ENCODE data around the gene STEAP1B. TPM values are rescaled to one million over a fixed set of nuclear protein-coding genes. Genes with fewer than 3 reads are reported as not detected.

Gene STEAP1B
- total and polyA plus RNA-seq, 2 of the 4 experiments (the other 2 are of a cell fraction): 7.9 to 13.8 TPM

DNA sequence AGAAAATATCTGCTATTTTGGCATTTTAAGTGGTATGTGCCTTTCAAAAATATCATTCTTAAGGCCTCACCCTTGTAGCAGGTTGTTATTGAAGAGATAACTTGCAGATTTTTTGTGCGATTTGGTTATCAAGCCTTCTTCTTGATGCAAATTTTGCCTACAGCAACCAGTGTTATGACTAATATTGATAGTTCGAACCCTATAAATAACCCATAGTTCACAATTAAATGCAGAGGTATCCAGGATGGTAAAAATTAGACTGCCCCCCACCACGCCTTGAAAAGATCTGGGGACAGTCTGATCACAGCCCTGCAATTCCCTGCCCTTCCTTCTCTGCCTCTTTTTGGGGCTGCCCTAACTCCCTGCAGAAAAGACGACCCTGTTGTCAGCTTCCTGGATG, 114.7 kb downstream of the STEAP1B start:
- no peaks in the 10 kb centered on the region for H3K9me3 ChIP-seq (ENCODE audit: control insufficient read depth, insufficient read depth, low read length)
- no peak for ATAC-seq (ENCODE audit: low read depth)
- no peak overlapping the region for H3K27ac ChIP-seq (ENCODE audit: insufficient read depth, low read length)
- DNase-seq: no peak
- H2BK20ac ChIP-seq (ENCODE audit: low read depth, low read length): no peak overlapping the region
- intact Hi-C loops (cut with micrococcal nuclease) (no loop called here), in situ Hi-C loops (cut with MboI; ENCODE audit: low sequenced_read_pairs) (no loop called here), dilution Hi-C loops (cut with HindIII; ENCODE audit: low sequenced_read_pairs, unreplicated experiment) (no loop called here)
- ChIA-PET POLR2A (ENCODE audit: unreplicated experiment) (no interaction called here), CTCF (no interaction called here)
- no peak overlapping the region for H3K4ac ChIP-seq (ENCODE audit: low read depth, low read length)
- no peaks in the 10 kb centered on the region for H3K4me1 ChIP-seq (ENCODE audit: control insufficient read depth, insufficient read depth, low read length)
- H4K8ac ChIP-seq (ENCODE audit: low read depth in 2 of 2, low read length in 2 of 2): no peak overlapping the region
- no peak overlapping the region for H3K23ac ChIP-seq (ENCODE audit: low read depth, low read length)
- H3K36me3 ChIP-seq (ENCODE audit: control insufficient read depth, insufficient read depth, low read length): no peaks in the 10 kb centered on the region
- H3K4me3 ChIP-seq (ENCODE audit: insufficient read depth, low read depth, low read length): no peak overlapping the region
- H3K56ac ChIP-seq (ENCODE audit: extremely low read depth, insufficient read depth, low read length): no peak overlapping the region
- H2BK5ac ChIP-seq (ENCODE audit: low read depth, low read length, poor library complexity, severe bottlenecking): no peak overlapping the region
- no peaks in the 10 kb centered on the region for H3K79me1 ChIP-seq (ENCODE audit: low read depth in 1 of 2, low read length in 2 of 2)
- WGBS, 2 experiments (ENCODE audit: extremely low coverage in 2 of 2, insufficient read length in 1 of 2): no CpG with 5 or more reads among the region's 4 CpGs
- no peak overlapping the region for H2BK120ac ChIP-seq (ENCODE audit: low read depth, low read length)
- no peak overlapping the region for H2AK5ac ChIP-seq (ENCODE audit: low read depth, low read length)
- no peaks in the 10 kb centered on the region for H4K20me1 ChIP-seq (ENCODE audit: insufficient read depth, low read length)
- H3K14ac ChIP-seq (replicated peaks; ENCODE audit: low read depth, low read length): no peak overlapping the region
- H3K18ac ChIP-seq (ENCODE audit: low read depth, low read length): no peak overlapping the region
- H4K91ac ChIP-seq (ENCODE audit: insufficient read depth, low read depth, low read length): no peak overlapping the region
- no peaks in the 10 kb centered on the region for H3K27me3 ChIP-seq (ENCODE audit: control insufficient read depth, insufficient read depth, low read length)
- no peak overlapping the region for H2AK9ac ChIP-seq (replicated peaks; ENCODE audit: low read depth, low read length, poor library complexity)
- no peaks in the 10 kb centered on the region for H3K9me1 ChIP-seq (ENCODE audit: insufficient read depth, low read length)
- BruUV-seq (replicated peaks): no TSS peak
- no peak overlapping the region for H2BK15ac ChIP-seq (ENCODE audit: low read depth, low read length)
- H3K4me2 ChIP-seq (ENCODE audit: low read depth, low read length): no peak overlapping the region
- TF ChIP-seq SMC3 (IDR thresholded peaks at IDR 0.05; ENCODE audit: low read depth, low read length) (no peak), POLR2A (IDR thresholded peaks at IDR 0.05; ENCODE audit: low read depth, low read length) (no peak), CHD1 (IDR thresholded peaks at IDR 0.05; ENCODE audit: low read depth, low read length) (no peak), RFX5 (IDR thresholded peaks at IDR 0.05; ENCODE audit: low read depth, low read length) (no peak)
- TF ChIP-seq, protein P1, sequence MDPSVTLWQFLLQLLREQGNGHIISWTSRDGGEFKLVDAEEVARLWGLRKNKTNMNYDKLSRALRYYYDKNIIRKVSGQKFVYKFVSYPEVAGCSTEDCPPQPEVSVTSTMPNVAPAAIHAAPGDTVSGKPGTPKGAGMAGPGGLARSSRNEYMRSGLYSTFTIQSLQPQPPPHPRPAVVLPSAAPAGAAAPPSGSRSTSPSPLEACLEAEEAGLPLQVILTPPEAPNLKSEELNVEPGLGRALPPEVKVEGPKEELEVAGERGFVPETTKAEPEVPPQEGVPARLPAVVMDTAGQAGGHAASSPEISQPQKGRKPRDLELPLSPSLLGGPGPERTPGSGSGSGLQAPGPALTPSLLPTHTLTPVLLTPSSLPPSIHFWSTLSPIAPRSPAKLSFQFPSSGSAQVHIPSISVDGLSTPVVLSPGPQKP (IDR thresholded peaks at IDR 0.05; ENCODE audit: borderline replicate concordance, low read depth, low read length): no peak
- no peak overlapping the region for H2AFZ ChIP-seq (replicated peaks; ENCODE audit: low read length, poor library complexity)
- no peak overlapping the region for H3K9ac ChIP-seq (ENCODE audit: low read depth, low read length)
- H4K5ac ChIP-seq (ENCODE audit: low read depth, low read length): no peak overlapping the region
